CD4-positive, alpha-beta T cell treated with Interleukin-4 for 4 hours (primary cell): Measurements from ENCODE around the gene FOS.
"Not testable (repeated sequence)": the region's sequence is repeated elsewhere in the genome, so short reads cannot be mapped to it uniquely, and the experiment has no call there.

Source experiments
- DNase-seq: peaks from one replicate; pipeline ENCODE4 v3.0.0-alpha.2; 2020

FOS gene

GRCh38 chr14:75278422-75279152, at the start of gene FOS:
Gene FOS (plus strand): TSS chr14:75278828. CDS start chr14:75278983, 155 bp downstream.
- peak; percentile 97 for DNase-seq

GRCh38 chr14:75229661-75230139, 48.9 kb upstream of the FOS start:
- no peak for DNase-seq

GRCh38 chr14:75230140-75230792, 48.4 kb upstream of the FOS start:
- DNase-seq, result peak; percentile 85

GRCh38 chr14:75231320-75231719, 47.3 kb upstream of the FOS start:
- DNase-seq, result no peak

- no peak for DNase-seq
Observed at GRCh38 chr14:75232191-75232590, 46.4 kb upstream of the FOS start.

- DNase-seq, result peak; percentile 85
Observed at GRCh38 chr14:75232597-75232996, 46.0 kb upstream of the FOS start.

GRCh38 chr14:75234173-75235115, 44.2 kb upstream of the FOS start:
- no peak for DNase-seq

- DNase-seq, result not testable (repeated sequence)
Observed at GRCh38 chr14:75235198-75235597, 43.4 kb upstream of the FOS start.

- DNase-seq, result no peak
Observed at GRCh38 chr14:75236467-75236866, 42.2 kb upstream of the FOS start.

- no peak for DNase-seq
Observed at GRCh38 chr14:75236901-75237419, 41.7 kb upstream of the FOS start.

GRCh38 chr14:75238756-75239455, 39.7 kb upstream of the FOS start:
- no peak for DNase-seq

- DNase-seq, result no peak
Observed at GRCh38 chr14:75240781-75241180, 37.8 kb upstream of the FOS start.

GRCh38 chr14:75242546-75243273, 35.9 kb upstream of the FOS start:
- DNase-seq, result no peak

- no peak for DNase-seq
Observed at GRCh38 chr14:75244121-75244520, 34.5 kb upstream of the FOS start.

GRCh38 chr14:75246546-75247285, 31.9 kb upstream of the FOS start:
- DNase-seq, result no peak

GRCh38 chr14:75247286-75247922, 31.2 kb upstream of the FOS start:
- DNase-seq, result peak; percentile 87

- no peak for DNase-seq
Observed at GRCh38 chr14:75247939-75248338, 30.7 kb upstream of the FOS start.

- DNase-seq, result peak; percentile 96
Observed at GRCh38 chr14:75249251-75249957, 29.2 kb upstream of the FOS start.

- no peak for DNase-seq
Observed at GRCh38 chr14:75249958-75250336, 28.7 kb upstream of the FOS start.

GRCh38 chr14:75250800-75251199, 27.8 kb upstream of the FOS start:
- DNase-seq, result no peak
